GM12878 (cell line): ENCODE measurements around the gene RIMS1. TPM values are rescaled to one million over a fixed set of nuclear protein-coding genes. Genes with fewer than 3 reads are reported as not detected.

Experiments used
- EZH2 ChIP-seq: IDR thresholded peaks from 2 replicates; pipeline ENCODE4 v1.6.1; 2012; ENCODE audit warnings: low read depth, mild to moderate bottlenecking, control low read depth, inconsistent platforms, low read length, borderline replicate concordance; ENCODE audit not compliant: control insufficient read depth
- KAT2A ChIP-seq: conservative IDR thresholded peaks from 2 replicates; pipeline ENCODE4 v1.6.1; 2011; ENCODE audit warnings: low read depth, low read length; ENCODE audit not compliant: control insufficient read depth
- MTA2 ChIP-seq: fragments of 450-650 bp; IDR thresholded peaks from 2 replicates; pipeline ENCODE4 v1.6.1; 2016; ENCODE audit warnings: low read depth, mild to moderate bottlenecking, moderate library complexity
- SIX5 ChIP-seq: IDR thresholded peaks from 2 replicates; pipeline ENCODE4 v1.6.1; 2011; ENCODE audit warnings: mild to moderate bottlenecking, low read depth, low read length, moderate library complexity; ENCODE audit not compliant: severe bottlenecking
- polyA plus RNA-seq, 11 experiments: library from polyadenylated mRNA; depleted of rRNA in 4 of 11; unstranded in 6 of 11; stranded (reverse) in 5 of 11; fragments of >200 nt; fragmentation: Nextera tagmentation in 4 of 11; fragmentation: Illumina TruSeq in 1 of 11; extraction: Ambion mirVana in 4 of 11; extraction: Trizol in 1 of 11; gene quantifications; 1 replicate in 1 of 11; 2 replicates in 10 of 11; pipeline versions ENCODE4 v1.2.1 to v1.2.3, GENCODE V29; 2011 to 2016; ENCODE audit warnings: inconsistent platforms in 2 of 11, missing spikeins in 2 of 11, low read depth in 1 of 11
- total RNA-seq, 4 experiments: library from RNA; depleted of rRNA in 3 of 4; stranded (reverse); fragments of >200 nt in 3 of 4; fragmentation: Illumina TruSeq in 1 of 4; extraction: Trizol in 1 of 4; gene quantifications; 2 replicates each; pipeline versions ENCODE4 v1.2.1 to v1.2.3, GENCODE V29; 2013 to 2021
- TF ChIP-seq, protein P1 (sequence below): IDR thresholded peaks from 2 replicates; pipeline ENCODE4 v1.6.1; 2012; ENCODE audit warnings: low read depth, low read length, improper control_type of control experiment
- TF ChIP-seq, protein P2 (sequence below): IDR thresholded peaks from 2 replicates; pipeline ENCODE4 v1.6.1; 2011; ENCODE audit warnings: low read depth, low read length, improper control_type of control experiment, borderline replicate concordance
- TF ChIP-seq, protein P3 (sequence below): fragments of 450-650 bp; IDR thresholded peaks from 2 replicates; pipeline ENCODE4 v1.6.1; 2014; ENCODE audit warnings: mild to moderate bottlenecking
- TF ChIP-seq, protein P4 (sequence below): fragments of 450-650 bp; IDR thresholded peaks from 2 replicates; pipeline ENCODE4 v1.6.1; 2017; ENCODE audit warnings: mild to moderate bottlenecking, moderate library complexity

Gene RIMS1
- total and polyA plus RNA-seq, 10 of the 15 experiments (the other 5 are each of a cell fraction or from before 2014, with no cell fraction given) = 0.05 to 0.76 (median 0.23) TPM

DNA sequence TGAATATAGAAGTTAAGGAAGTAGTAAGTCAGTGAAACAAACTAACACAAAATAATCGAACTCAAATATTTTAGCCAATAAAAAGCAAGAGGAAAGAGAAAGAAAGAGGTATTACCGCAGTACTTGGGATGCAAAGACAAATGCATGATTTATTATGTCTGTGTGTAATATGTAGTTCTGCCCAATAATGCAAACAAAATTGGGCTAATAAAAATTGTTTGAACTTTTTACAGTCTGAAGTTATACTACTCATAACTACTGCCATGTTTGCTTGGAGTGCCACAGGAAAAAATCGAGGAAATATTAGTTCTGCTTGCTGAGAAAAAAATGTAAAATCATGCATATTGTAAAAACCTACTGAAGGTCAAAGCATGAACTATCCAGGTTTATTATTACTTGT, 375.2 kb downstream of the RIMS1 start (continued):
- TF ChIP-seq, protein P1, sequence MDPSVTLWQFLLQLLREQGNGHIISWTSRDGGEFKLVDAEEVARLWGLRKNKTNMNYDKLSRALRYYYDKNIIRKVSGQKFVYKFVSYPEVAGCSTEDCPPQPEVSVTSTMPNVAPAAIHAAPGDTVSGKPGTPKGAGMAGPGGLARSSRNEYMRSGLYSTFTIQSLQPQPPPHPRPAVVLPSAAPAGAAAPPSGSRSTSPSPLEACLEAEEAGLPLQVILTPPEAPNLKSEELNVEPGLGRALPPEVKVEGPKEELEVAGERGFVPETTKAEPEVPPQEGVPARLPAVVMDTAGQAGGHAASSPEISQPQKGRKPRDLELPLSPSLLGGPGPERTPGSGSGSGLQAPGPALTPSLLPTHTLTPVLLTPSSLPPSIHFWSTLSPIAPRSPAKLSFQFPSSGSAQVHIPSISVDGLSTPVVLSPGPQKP = no peak
- TF ChIP-seq, protein P2, sequence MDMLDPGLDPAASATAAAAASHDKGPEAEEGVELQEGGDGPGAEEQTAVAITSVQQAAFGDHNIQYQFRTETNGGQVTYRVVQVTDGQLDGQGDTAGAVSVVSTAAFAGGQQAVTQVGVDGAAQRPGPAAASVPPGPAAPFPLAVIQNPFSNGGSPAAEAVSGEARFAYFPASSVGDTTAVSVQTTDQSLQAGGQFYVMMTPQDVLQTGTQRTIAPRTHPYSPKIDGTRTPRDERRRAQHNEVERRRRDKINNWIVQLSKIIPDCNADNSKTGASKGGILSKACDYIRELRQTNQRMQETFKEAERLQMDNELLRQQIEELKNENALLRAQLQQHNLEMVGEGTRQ = no peak
- no peak for TF ChIP-seq SIX5
- TF ChIP-seq, protein P3, sequence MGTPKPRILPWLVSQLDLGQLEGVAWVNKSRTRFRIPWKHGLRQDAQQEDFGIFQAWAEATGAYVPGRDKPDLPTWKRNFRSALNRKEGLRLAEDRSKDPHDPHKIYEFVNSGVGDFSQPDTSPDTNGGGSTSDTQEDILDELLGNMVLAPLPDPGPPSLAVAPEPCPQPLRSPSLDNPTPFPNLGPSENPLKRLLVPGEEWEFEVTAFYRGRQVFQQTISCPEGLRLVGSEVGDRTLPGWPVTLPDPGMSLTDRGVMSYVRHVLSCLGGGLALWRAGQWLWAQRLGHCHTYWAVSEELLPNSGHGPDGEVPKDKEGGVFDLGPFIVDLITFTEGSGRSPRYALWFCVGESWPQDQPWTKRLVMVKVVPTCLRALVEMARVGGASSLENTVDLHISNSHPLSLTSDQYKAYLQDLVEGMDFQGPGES = no peak
- no peak for TF ChIP-seq KAT2A
- no peak for TF ChIP-seq MTA2
- no peak for TF ChIP-seq EZH2
- TF ChIP-seq, protein P4, sequence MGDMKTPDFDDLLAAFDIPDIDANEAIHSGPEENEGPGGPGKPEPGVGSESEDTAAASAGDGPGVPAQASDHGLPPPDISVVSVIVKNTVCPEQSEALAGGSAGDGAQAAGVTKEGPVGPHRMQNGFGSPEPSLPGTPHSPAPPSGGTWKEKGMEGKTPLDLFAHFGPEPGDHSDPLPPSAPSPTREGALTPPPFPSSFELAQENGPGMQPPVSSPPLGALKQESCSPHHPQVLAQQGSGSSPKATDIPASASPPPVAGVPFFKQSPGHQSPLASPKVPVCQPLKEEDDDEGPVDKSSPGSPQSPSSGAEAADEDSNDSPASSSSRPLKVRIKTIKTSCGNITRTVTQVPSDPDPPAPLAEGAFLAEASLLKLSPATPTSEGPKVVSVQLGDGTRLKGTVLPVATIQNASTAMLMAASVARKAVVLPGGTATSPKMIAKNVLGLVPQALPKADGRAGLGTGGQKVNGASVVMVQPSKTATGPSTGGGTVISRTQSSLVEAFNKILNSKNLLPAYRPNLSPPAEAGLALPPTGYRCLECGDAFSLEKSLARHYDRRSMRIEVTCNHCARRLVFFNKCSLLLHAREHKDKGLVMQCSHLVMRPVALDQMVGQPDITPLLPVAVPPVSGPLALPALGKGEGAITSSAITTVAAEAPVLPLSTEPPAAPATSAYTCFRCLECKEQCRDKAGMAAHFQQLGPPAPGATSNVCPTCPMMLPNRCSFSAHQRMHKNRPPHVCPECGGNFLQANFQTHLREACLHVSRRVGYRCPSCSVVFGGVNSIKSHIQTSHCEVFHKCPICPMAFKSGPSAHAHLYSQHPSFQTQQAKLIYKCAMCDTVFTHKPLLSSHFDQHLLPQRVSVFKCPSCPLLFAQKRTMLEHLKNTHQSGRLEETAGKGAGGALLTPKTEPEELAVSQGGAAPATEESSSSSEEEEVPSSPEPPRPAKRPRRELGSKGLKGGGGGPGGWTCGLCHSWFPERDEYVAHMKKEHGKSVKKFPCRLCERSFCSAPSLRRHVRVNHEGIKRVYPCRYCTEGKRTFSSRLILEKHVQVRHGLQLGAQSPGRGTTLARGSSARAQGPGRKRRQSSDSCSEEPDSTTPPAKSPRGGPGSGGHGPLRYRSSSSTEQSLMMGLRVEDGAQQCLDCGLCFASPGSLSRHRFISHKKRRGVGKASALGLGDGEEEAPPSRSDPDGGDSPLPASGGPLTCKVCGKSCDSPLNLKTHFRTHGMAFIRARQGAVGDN = no peak
